Subcutaneous adipose tissue (tissue), 4 donors: ENCODE measurements around the gene LNPEP. TPM values are rescaled to one million over a fixed set of nuclear protein-coding genes. Genes with fewer than 3 reads are reported as not detected.

Experiments used
- CTCF ChIP-seq: fragments of 450-650 bp; IDR thresholded peaks from one replicate; pipeline ENCODE4 v1.5.1; 2016; ENCODE audit warnings: low read depth, mild to moderate bottlenecking, control low read depth, antibody characterized with exemption, moderate library complexity
- total RNA-seq, 4 donors: library from RNA; depleted of rRNA; stranded (reverse); fragments of >200 nt; gene quantifications; one replicate each; pipeline ENCODE4 v1.1.0, GENCODE V29; 2016

LNPEP gene
- total RNA-seq, 4 donors from 2014 or later, result 74.0 to 135 (median 94.5) TPM

- no peak for TF ChIP-seq CTCF
Observed at GRCh38 chr5:96903300-96903699, 32.6 kb upstream of the LNPEP start.

GRCh38 chr5:96904054-96904931, 31.6 kb upstream of the LNPEP start:
- TF ChIP-seq CTCF, result no peak

GRCh38 chr5:96905864-96906263, 30.0 kb upstream of the LNPEP start:
- no peak for TF ChIP-seq CTCF

GRCh38 chr5:96909003-96909402, 26.9 kb upstream of the LNPEP start:
- TF ChIP-seq CTCF, result no peak

GRCh38 chr5:96909435-96909834, 26.4 kb upstream of the LNPEP start:
- TF ChIP-seq CTCF, result no peak

GRCh38 chr5:96911139-96911538, 24.7 kb upstream of the LNPEP start:
- TF ChIP-seq CTCF, result no peak

- no peak for TF ChIP-seq CTCF
Observed at GRCh38 chr5:96913233-96913632, 22.6 kb upstream of the LNPEP start.
